OCI-LY1 (cell line): Measurements from ENCODE around the gene NAALAD2.

ENCODE experiments used
- H2AFZ ChIP-seq: fragments of 200-600 bp; sonication (generic), shearing (Covaris generic); 2 replicates; pipeline ENCODE4 v1.6.0; 2014; ENCODE audit warnings: antibody characterized with exemption, mild to moderate bottlenecking, low read length
- H3F3A ChIP-seq: fragments of 200-600 bp; sonication (generic), shearing (Covaris generic); 2 replicates; pipeline ENCODE4 v1.6.0; 2014; ENCODE audit warnings: mild to moderate bottlenecking, antibody characterized with exemption, low read length, moderate library complexity; ENCODE audit not compliant: insufficient read depth
- H3K27ac ChIP-seq: fragments of 200-600 bp; sonication (generic); 2 replicates; pipeline ENCODE4 v1.5.1; 2014; ENCODE audit warnings: low read length, mixed run types, mild to moderate bottlenecking, low read depth; ENCODE audit not compliant: poor library complexity, severe bottlenecking
- H3K27me3 ChIP-seq: fragments of 200-600 bp; sonication (generic); 2 replicates; pipeline ENCODE4 v1.6.0; 2014; ENCODE audit warnings: antibody characterized with exemption, mild to moderate bottlenecking, low read length, moderate library complexity; ENCODE audit not compliant: insufficient read depth
- H3K36me3 ChIP-seq: fragments of 200-600 bp; sonication (generic); 2 replicates; pipeline ENCODE4 v1.6.1; 2014; ENCODE audit warnings: mild to moderate bottlenecking, antibody characterized with exemption, low read length, moderate library complexity, mixed read lengths; ENCODE audit not compliant: insufficient read depth
- H3K4me1 ChIP-seq: fragments of 200-600 bp; sonication (generic); 2 replicates; pipeline ENCODE4 v1.5.1; 2014; ENCODE audit warnings: mild to moderate bottlenecking, low read length, moderate library complexity; ENCODE audit not compliant: insufficient read depth, severe bottlenecking
- H3K4me2 ChIP-seq: fragments of 200-600 bp; sonication (generic), shearing (Covaris generic); 2 replicates; pipeline ENCODE4 v1.6.1; 2014; ENCODE audit warnings: low read length
- H3K4me3 ChIP-seq: fragments of 200-600 bp; sonication (generic); 2 replicates; pipeline ENCODE4 v1.5.1; 2014; ENCODE audit warnings: low read length, low read depth, mild to moderate bottlenecking, mixed read lengths; ENCODE audit not compliant: poor library complexity, severe bottlenecking
- H3K79me2 ChIP-seq: fragments of 200-600 bp; shearing (Covaris generic); 2 replicates; pipeline ENCODE4 v1.6.1; 2016; ENCODE audit warnings: mixed run types, low read length, mixed read lengths; ENCODE audit not compliant: insufficient read depth
- H3K9ac ChIP-seq: fragments of 200-600 bp; sonication (generic), shearing (Covaris generic); 2 replicates; pipeline ENCODE4 v1.6.1; 2014; ENCODE audit warnings: mild to moderate bottlenecking, low read length, mixed read lengths
- H3K9me2 ChIP-seq: fragments of 200-600 bp; sonication (generic), shearing (Covaris generic); 2 replicates; pipeline ENCODE4 v1.6.1; 2014; ENCODE audit warnings: low read depth, mild to moderate bottlenecking, low read length, mixed read lengths
- H3K9me3 ChIP-seq: fragments of 200-600 bp; shearing (Covaris generic); 2 replicates; pipeline ENCODE4 v1.6.1; 2014; ENCODE audit warnings: low read length, mixed read lengths
- H4K20me1 ChIP-seq: fragments of 200-600 bp; sonication (generic), shearing (Covaris generic); 2 replicates; pipeline ENCODE4 v1.6.0; 2016; ENCODE audit warnings: mild to moderate bottlenecking, low read length; ENCODE audit not compliant: insufficient read depth
- CTCF ChIP-seq: fragments of 200-600 bp; sonication (generic), shearing (Covaris generic); IDR thresholded peaks from 2 replicates; pipeline ENCODE4 v1.5.1; 2017; ENCODE audit warnings: mild to moderate bottlenecking, antibody characterized with exemption, low read length, moderate library complexity, mixed read lengths
- EZH2 ChIP-seq: fragments of 200-600 bp; sonication (generic), shearing (Covaris generic); IDR thresholded peaks from 2 replicates; pipeline ENCODE4 v1.8.0; 2017; ENCODE audit warnings: borderline replicate concordance, mixed run types, mild to moderate bottlenecking, antibody characterized with exemption, low read length, moderate library complexity, mixed read lengths

The NAALAD2 gene

GRCh38 chr11:90189011-90189410 is 54.5 kb downstream of the NAALAD2 start:
- TF ChIP-seq EZH2 (no peak), CTCF (no peak)
- Histone ChIP-seq H3K9me2 (no peaks in the 10 kb centered on the region), H3K27ac (no peak overlapping the region)

GRCh38 chr11:90192869-90193582 is 58.6 kb downstream of the NAALAD2 start:
- no peak for TF ChIP-seq EZH2
- no peak for TF ChIP-seq CTCF
- H3F3A ChIP-seq, result no peaks in the 10 kb centered on the region; the same call in 1 of the 2 replicates
- no peaks in the 10 kb centered on the region for H4K20me1 ChIP-seq
- H3K9ac ChIP-seq, result no peak overlapping the region
- no peaks in the 10 kb centered on the region for H3K79me2 ChIP-seq
- no peaks in the 10 kb centered on the region for H3K9me3 ChIP-seq
- no peak overlapping the region for H3K4me2 ChIP-seq
- no peak overlapping the region for H3K27ac ChIP-seq
- no peaks in the 10 kb centered on the region for H3K27me3 ChIP-seq
- peaks cover 27% of the 10 kb centered on the region; the same call in 1 of the 2 replicates for H3K36me3 ChIP-seq
- H2AFZ ChIP-seq, result no peak overlapping the region
- no peaks in the 10 kb centered on the region for H3K4me1 ChIP-seq
- H3K9me2 ChIP-seq, result no peaks in the 10 kb centered on the region
- H3K4me3 ChIP-seq, result no peak overlapping the region

More at GRCh38 chr11:90189011-90189410, 54.5 kb downstream of the NAALAD2 start:
- Histone ChIP-seq H3K9ac (no peak overlapping the region), H3K4me2 (no peak overlapping the region), H2AFZ (no peak overlapping the region), H3K4me3 (no peak overlapping the region), H3K79me2 (no peaks in the 10 kb centered on the region), H3K36me3 (no peaks in the 10 kb centered on the region), H3K27me3 (no peaks in the 10 kb centered on the region), H3K9me3 (no peaks in the 10 kb centered on the region), H3K4me1 (no peaks in the 10 kb centered on the region), H4K20me1 (no peaks in the 10 kb centered on the region), H3F3A (no peaks in the 10 kb centered on the region; the same call in 1 of the 2 replicates)

- no peaks in the 10 kb centered on the region for H3K9me3 ChIP-seq
- H3K27ac ChIP-seq, result no peak overlapping the region
- H4K20me1 ChIP-seq, result no peaks in the 10 kb centered on the region
- H3F3A ChIP-seq, result no peaks in the 10 kb centered on the region
- no peak overlapping the region for H2AFZ ChIP-seq
- no peaks in the 10 kb centered on the region for H3K27me3 ChIP-seq
- no peaks in the 10 kb centered on the region for H3K9me2 ChIP-seq
- no peaks in the 10 kb centered on the region for H3K4me1 ChIP-seq
- H3K79me2 ChIP-seq, result no peaks in the 10 kb centered on the region
- TF ChIP-seq EZH2 (no peak), CTCF (no peak)
- H3K4me2 ChIP-seq, result no peak overlapping the region
- H3K36me3 ChIP-seq, result peaks cover 60% of the 10 kb centered on the region
- H3K4me3 ChIP-seq, result no peak overlapping the region
- no peak overlapping the region for H3K9ac ChIP-seq
These were observed 62.9 kb downstream of the NAALAD2 start for GRCh38 chr11:90197377-90197776.
